HCT116 (cell line): Measurements from ENCODE around the gene CD7. TPM values are rescaled to one million over a fixed set of nuclear protein-coding genes. Genes with fewer than 3 reads are reported as not detected.
A peak's percentile ranks its signal among the peaks of the same experiment; 100 is the strongest.

Experiments
- ATAC-seq: fragments of 200-7000 bp; cut with Tn5 transposase; 2 replicates; pipeline ENCODE4 v1.9.1; 2020; ENCODE audit warnings: mild to moderate bottlenecking, moderate library complexity
- BruUV-seq: library from RNA; stranded (reverse); fragments of 400-500 nt; replicated peaks from 2 replicates; lab custom pipeline; 2021; lab: Mats Ljungman, UMichigan
- CTCF ChIA-PET: fragments of 300-600 bp; sonication (Branson Sonifier 250); formaldehyde crosslinking; loops from one replicate; lab custom pipeline; 2021; ENCODE audit warnings: antibody characterized with exemption; lab: Charles Lee
- POLR2A ChIA-PET: fragments of 300-600, 350-600 bp; sonication (Branson Sonifier 250); formaldehyde crosslinking; loops from one replicate; lab custom pipeline; 2021; ENCODE audit warnings: antibody characterized with exemption; lab: Charles Lee
- RAD21 ChIA-PET, 2 experiments: fragments of 300-600 bp; sonication (Branson Sonifier 250); formaldehyde crosslinking; loops; one replicate each; lab custom pipeline; 2023; ENCODE audit warnings: low total read pairs in 2 of 2; ENCODE audit not compliant: uncharacterized antibody in 2 of 2, unreplicated experiment in 2 of 2, low non-redundant PET in 1 of 2; lab: Charles Lee
- DNase-seq: peaks from one replicate; pipeline ENCODE4 v3.0.0-alpha.2; 2010; ENCODE audit warnings: low read depth, low spot score
- H2AFZ ChIP-seq: fragments of 200-600 bp; shearing (Covaris generic), sonication (generic); 2 replicates; pipeline ENCODE4 v1.6.1; 2017; ENCODE audit warnings: low read depth, mixed run types, mixed read lengths, antibody characterized with exemption, low read length; ENCODE audit not compliant: poor library complexity, severe bottlenecking
- H3K27ac ChIP-seq: 2 replicates; pipeline ENCODE4 v1.5.1; 2012; ENCODE audit warnings: low read depth, low read length
- H3K27me3 ChIP-seq: fragments of 200-600 bp; sonication (generic); 2 replicates; pipeline ENCODE4 v1.6.1; 2016; ENCODE audit warnings: mixed run types, low read length, mixed read lengths; ENCODE audit not compliant: insufficient read depth
- H3K36me3 ChIP-seq, 2 experiments: fragments of 200-500 bp in 1 of 2; fragments of 200-600 bp in 1 of 2; sonication (Bioruptor generic) in 1 of 2; sonication (generic) in 1 of 2; 2 replicates each; pipeline versions ENCODE4 v1.5.1 to v1.6.1; 2014 to 2016; ENCODE audit warnings: low read length in 2 of 2, inconsistent platforms in 1 of 2, mixed read lengths in 1 of 2, mixed run types in 1 of 2; ENCODE audit not compliant: insufficient read depth in 2 of 2, control insufficient read depth in 1 of 2
- H3K4me1 ChIP-seq, 2 experiments: fragments of 200-600 bp in 1 of 2; sonication (generic) in 1 of 2; 2 replicates each; pipeline versions ENCODE4 v1.5.1 to v1.6.1; 2012 to 2017; ENCODE audit warnings: low read length in 2 of 2, inconsistent platforms in 1 of 2, mild to moderate bottlenecking in 1 of 2, mixed read lengths in 1 of 2, mixed run types in 1 of 2, moderate library complexity in 1 of 2; ENCODE audit not compliant: insufficient read depth in 2 of 2, control insufficient read depth in 1 of 2
- H3K4me2 ChIP-seq: fragments of 200-600 bp; sonication (generic); 2 replicates; pipeline ENCODE4 v1.6.1; 2017; ENCODE audit warnings: mixed run types, low read length, mixed read lengths
- H3K4me3 ChIP-seq, 2 experiments: fragments of 200-600 bp in 1 of 2; sonication (generic) in 1 of 2; replicated peaks in 1 of 2; 2 replicates each; pipeline ENCODE4 v1.5.1; 2011 to 2016; ENCODE audit warnings: low read length in 2 of 2, control low read depth in 1 of 2, low read depth in 1 of 2, mild to moderate bottlenecking in 1 of 2, mixed read lengths in 1 of 2, mixed run types in 1 of 2
- H3K79me2 ChIP-seq: fragments of 200-600 bp; sonication (generic); 2 replicates; pipeline ENCODE4 v1.6.1; 2017; ENCODE audit warnings: mild to moderate bottlenecking, mixed run types, low read length, moderate library complexity, mixed read lengths; ENCODE audit not compliant: insufficient read depth
- H3K9ac ChIP-seq: fragments of 200-600 bp; sonication (generic); 2 replicates; pipeline ENCODE4 v1.6.1; 2016; ENCODE audit warnings: low read length, mixed read lengths
- H3K9me2 ChIP-seq: fragments of 200-600 bp; sonication (generic), shearing (Covaris generic); 2 replicates; pipeline ENCODE4 v1.6.1; 2017; ENCODE audit warnings: mixed run types, mild to moderate bottlenecking, moderate library complexity; ENCODE audit not compliant: insufficient read depth
- H3K9me3 ChIP-seq, 2 experiments: fragments of 200-500 bp in 1 of 2; fragments of 200-600 bp in 1 of 2; sonication (Bioruptor generic) in 1 of 2; sonication (generic) in 1 of 2; 2 replicates each; pipeline ENCODE4 v1.6.1; 2014 to 2017; ENCODE audit warnings: low read length in 2 of 2, mixed read lengths in 2 of 2, inconsistent platforms in 1 of 2, low read depth in 1 of 2, mild to moderate bottlenecking in 1 of 2, mixed run types in 1 of 2, moderate library complexity in 1 of 2; ENCODE audit not compliant: control insufficient read depth in 1 of 2, insufficient read depth in 1 of 2
- H4K20me1 ChIP-seq: fragments of 200-600 bp; sonication (generic), shearing (Covaris generic); 2 replicates; pipeline ENCODE4 v1.6.1; 2017; ENCODE audit warnings: mixed run types, mild to moderate bottlenecking, moderate library complexity; ENCODE audit not compliant: insufficient read depth
- CBX3 ChIP-seq: IDR thresholded peaks from 2 replicates; pipeline ENCODE4 v1.6.1; 2012; ENCODE audit warnings: low read depth
- ELF1 ChIP-seq: IDR thresholded peaks from 2 replicates; pipeline ENCODE4 v1.6.1; 2012; ENCODE audit warnings: low read depth, borderline replicate concordance
- TCF7L2 ChIP-seq: IDR thresholded peaks from 2 replicates; pipeline ENCODE4 v1.7.0; 2011; ENCODE audit warnings: borderline replicate concordance, inconsistent platforms; ENCODE audit not compliant: insufficient read depth, insufficient read length; ENCODE audit errors: extremely low read depth
- intact Hi-C: fragments of 100-400 bp; cut with micrococcal nuclease; formaldehyde crosslinking; loops from 2 replicates; pipeline ENCODE4 v1.10.0; 2022
- total RNA-seq: library from RNA; stranded (reverse); gene quantifications from one replicate; pipeline ENCODE4 v1.2.1, GENCODE V29; 2021; ENCODE audit not compliant: unreplicated experiment
- TF ChIP-seq, protein P1 (sequence below): IDR thresholded peaks from 2 replicates; pipeline ENCODE4 v1.6.1; 2012; ENCODE audit warnings: low read depth

The CD7 gene
- total RNA-seq, 1 experiment from 2014 or later: 0.61 TPM

DNA sequence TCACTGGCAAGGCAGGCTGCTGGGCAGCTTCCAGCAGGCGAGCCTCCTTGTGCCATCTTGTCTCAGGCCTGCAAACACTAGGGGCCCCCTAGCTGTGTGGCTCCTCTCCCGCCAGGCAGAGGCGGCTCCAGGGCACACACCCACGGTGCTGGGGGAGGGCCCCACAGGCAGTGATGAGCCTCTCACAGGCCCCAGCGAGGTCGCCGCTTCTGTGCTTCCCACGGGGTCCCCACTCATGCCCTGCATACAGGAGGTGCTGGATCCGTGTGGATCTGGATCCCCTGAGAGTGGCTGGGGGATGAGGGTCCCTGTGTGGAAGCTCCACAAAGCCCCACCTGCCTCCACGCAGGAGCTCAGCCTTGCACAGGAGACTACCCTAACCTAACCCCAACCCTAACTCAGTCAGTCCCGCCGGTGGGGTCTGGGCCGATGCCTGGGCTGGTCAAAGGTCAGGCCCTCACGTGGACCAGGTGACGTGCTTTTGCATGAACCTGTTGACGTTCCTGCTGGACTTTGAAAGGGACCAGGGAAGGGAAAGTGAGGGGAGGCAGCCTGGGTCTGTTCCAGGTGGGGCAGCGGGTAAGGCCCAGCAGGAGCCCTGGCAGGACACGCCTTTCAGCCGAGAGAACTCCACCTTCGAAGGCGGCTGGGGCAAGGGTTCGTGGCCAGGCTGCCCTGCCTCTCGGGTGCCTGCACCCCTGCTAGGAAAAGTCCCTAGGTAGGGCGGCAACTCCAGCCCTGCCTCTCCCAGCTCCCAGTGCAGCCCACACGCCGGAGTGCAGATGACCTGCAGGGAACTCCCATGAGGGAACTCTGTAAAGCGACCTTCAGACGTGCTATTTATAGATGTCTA is 11.0 kb upstream of the CD7 start (continued):
- TF ChIP-seq, protein P1, sequence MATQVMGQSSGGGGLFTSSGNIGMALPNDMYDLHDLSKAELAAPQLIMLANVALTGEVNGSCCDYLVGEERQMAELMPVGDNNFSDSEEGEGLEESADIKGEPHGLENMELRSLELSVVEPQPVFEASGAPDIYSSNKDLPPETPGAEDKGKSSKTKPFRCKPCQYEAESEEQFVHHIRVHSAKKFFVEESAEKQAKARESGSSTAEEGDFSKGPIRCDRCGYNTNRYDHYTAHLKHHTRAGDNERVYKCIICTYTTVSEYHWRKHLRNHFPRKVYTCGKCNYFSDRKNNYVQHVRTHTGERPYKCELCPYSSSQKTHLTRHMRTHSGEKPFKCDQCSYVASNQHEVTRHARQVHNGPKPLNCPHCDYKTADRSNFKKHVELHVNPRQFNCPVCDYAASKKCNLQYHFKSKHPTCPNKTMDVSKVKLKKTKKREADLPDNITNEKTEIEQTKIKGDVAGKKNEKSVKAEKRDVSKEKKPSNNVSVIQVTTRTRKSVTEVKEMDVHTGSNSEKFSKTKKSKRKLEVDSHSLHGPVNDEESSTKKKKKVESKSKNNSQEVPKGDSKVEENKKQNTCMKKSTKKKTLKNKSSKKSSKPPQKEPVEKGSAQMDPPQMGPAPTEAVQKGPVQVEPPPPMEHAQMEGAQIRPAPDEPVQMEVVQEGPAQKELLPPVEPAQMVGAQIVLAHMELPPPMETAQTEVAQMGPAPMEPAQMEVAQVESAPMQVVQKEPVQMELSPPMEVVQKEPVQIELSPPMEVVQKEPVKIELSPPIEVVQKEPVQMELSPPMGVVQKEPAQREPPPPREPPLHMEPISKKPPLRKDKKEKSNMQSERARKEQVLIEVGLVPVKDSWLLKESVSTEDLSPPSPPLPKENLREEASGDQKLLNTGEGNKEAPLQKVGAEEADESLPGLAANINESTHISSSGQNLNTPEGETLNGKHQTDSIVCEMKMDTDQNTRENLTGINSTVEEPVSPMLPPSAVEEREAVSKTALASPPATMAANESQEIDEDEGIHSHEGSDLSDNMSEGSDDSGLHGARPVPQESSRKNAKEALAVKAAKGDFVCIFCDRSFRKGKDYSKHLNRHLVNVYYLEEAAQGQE: no peak
- TF ChIP-seq ELF1 (no peak), CBX3 (no peak)

DNA sequence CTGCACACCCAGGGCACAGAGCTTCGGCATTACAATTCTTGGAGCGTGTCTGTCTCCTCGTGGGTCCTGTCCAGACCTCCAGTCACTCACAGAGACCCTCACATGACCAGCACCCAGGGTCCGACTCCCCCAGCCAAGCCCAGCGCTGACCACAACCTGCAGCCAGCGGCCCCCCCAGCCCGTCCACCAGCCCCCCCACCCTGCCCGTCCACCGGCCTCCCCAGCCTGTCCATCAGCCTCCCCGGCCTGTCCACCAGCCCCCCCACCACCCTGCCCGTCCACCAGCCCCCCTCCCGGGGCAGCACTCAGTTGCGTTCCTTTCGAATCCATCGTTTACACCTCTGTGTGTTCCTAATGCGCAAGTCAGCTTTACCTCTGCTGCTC is 10.3 kb upstream of the CD7 start:
- Histone ChIP-seq H3K36me3 (no peaks in the 10 kb centered on the region), H3K27me3 (no peaks in the 10 kb centered on the region), H3K9me3 (no peaks in the 10 kb centered on the region), H3K4me1 (peaks cover 27 to 58% of the 10 kb centered on the region in 2 experiments), H3K79me2 (no peaks in the 10 kb centered on the region; the same call in 1 of the 2 replicates), H3K9me2 (no peaks in the 10 kb centered on the region), H4K20me1 (no peaks in the 10 kb centered on the region), H3K4me2 (peak overlapping the region; percentile 10; the same call in 1 of the 2 replicates), H3K27ac (no peak overlapping the region), H2AFZ (no peak overlapping the region), H3K9ac (no peak overlapping the region), H3K4me3 (no peak overlapping the region)
- ATAC-seq (no peak), DNase-seq (no peak)
- ChIA-PET POLR2A (no interaction called here), RAD21 (no interaction called here), CTCF (no interaction called here)
- no peak for TF ChIP-seq TCF7L2
- no TSS peak for BruUV-seq
- intact Hi-C loops: no loop called here
